ENCODE results near the gene LARP4B. TPM values are rescaled to one million over a fixed set of nuclear protein-coding genes. Genes with fewer than 3 reads are reported as not detected.
A peak's percentile ranks its signal among the peaks of the same experiment; 100 is the strongest.

The LARP4B gene
- total and polyA plus RNA-seq, 7 donors = 16.6 to 88.3 (median 66.6) TPM

DNA sequence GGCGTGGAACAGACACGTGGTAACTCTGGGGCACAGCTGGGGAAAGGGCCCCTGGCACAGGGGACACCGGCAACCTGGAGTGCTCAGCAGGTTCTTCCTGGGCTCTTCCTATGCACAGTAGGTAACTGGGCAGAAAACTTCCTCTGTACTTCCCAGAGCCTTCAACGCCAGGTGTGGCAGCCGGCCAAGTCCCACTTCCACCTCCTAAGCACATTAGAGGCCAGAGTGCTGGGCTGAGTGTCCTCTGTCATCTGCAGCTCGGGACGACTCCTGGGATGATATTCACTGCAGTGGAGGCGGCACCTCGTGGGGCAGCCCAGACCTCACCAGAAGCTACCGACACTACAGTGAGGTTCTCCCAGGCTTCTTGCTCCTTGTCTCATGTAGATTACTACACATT lies 114.5 kb downstream of the LARP4B start:
- Histone ChIP-seq H3K27me3 (ENCODE audit: insufficient read depth in 3 of 3, low read length in 2 of 3) (no peaks in the 10 kb centered on the region), H3K36me3 (ENCODE audit: insufficient read depth in 1 of 2, low read depth in 1 of 2) (peaks cover 0 to 97% of the 10 kb centered on the region in 2 donors), H3K9me3 (no peaks in the 10 kb centered on the region), H3K27ac (peak overlapping the region; percentile 37), H3K4me3 (no peak overlapping the region), H3K4me1 (peaks cover 20% of the 10 kb centered on the region)
- intact Hi-C loops (cut with DNase I) = no loop called here
- DNase-seq (no peak), ATAC-seq (no peak)
- 76 to 88% (median 83%) methylated on average over 10 of the region's 10 CpGs for WGBS, 3 donors
- TF ChIP-seq, protein P1, sequence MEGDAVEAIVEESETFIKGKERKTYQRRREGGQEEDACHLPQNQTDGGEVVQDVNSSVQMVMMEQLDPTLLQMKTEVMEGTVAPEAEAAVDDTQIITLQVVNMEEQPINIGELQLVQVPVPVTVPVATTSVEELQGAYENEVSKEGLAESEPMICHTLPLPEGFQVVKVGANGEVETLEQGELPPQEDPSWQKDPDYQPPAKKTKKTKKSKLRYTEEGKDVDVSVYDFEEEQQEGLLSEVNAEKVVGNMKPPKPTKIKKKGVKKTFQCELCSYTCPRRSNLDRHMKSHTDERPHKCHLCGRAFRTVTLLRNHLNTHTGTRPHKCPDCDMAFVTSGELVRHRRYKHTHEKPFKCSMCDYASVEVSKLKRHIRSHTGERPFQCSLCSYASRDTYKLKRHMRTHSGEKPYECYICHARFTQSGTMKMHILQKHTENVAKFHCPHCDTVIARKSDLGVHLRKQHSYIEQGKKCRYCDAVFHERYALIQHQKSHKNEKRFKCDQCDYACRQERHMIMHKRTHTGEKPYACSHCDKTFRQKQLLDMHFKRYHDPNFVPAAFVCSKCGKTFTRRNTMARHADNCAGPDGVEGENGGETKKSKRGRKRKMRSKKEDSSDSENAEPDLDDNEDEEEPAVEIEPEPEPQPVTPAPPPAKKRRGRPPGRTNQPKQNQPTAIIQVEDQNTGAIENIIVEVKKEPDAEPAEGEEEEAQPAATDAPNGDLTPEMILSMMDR (IDR thresholded peaks at IDR 0.05) = no peak

DNA sequence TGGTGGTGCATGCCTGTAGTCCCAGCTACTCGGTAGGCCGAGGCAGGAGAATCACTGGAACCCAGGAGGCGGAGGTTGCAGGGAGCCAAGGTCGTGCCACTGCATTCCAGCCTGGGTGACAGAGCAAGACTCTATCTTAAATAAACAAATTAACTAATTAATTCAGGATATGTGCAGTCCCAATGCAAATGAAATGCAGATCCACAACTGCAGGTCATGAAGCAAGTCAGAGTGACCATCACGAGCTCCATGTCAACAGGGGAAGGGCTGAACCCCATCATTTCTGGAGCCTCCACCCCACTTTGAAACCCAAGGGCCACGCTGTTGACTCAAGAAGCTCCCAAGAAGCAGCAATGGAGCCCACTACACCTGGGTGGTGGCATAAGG lies 115.4 kb downstream of the LARP4B start:
- no peaks in the 10 kb centered on the region for H3K27me3 ChIP-seq (ENCODE audit: insufficient read depth in 3 of 3, low read length in 2 of 3)
- peaks cover 20% of the 10 kb centered on the region for H3K4me1 ChIP-seq
- no peak for ATAC-seq
- H3K27ac ChIP-seq = no peak overlapping the region
- DNase-seq = no peak
- H3K9me3 ChIP-seq = no peaks in the 10 kb centered on the region
- TF ChIP-seq, protein P1 (IDR thresholded peaks at IDR 0.05) = no peak
- H3K4me3 ChIP-seq = no peak overlapping the region
- H3K36me3 ChIP-seq (ENCODE audit: insufficient read depth in 1 of 2, low read depth in 1 of 2) = peaks cover 0 to 99% of the 10 kb centered on the region in 2 donors
- intact Hi-C loops (cut with DNase I) = no loop called here
- 93 to 96% (median 94%) methylated on average over 6 of the region's 6 CpGs for WGBS, 3 donors

DNA sequence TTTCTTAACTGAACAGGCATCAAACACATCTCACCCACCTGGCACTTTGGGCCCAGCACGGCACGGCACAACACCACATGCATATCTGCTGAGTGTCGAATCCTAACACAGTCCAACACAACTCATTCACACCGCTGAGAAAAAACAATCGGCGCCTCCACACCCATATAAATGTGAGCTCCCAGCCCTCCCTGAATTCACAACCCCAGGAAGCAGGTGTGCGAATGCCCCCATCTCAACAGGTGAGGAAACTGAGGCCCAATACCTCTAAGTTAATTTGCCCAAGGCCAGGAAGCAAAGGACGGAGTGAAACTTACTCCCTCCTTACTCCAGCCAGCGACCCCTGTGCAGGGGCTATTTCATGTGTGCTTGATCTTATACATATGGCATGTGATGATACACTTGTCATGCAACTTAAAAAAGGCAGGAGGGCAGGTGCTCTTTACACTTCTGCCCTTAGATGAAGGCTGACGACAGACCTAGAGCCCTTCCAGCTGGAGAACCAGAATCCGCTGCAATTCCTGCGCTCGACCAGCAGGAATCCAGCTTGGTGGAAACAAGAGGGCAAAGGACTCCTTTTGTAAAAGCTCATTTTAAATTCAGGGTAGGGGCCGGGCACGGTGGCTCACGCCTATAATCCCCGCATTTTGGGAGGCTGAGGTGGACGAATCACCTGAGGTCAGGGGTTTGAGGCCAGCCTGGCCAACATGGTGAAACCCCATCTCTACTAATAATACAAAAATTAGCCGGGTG lies 116.0 kb downstream of the LARP4B start:
- intact Hi-C loops (cut with DNase I) = no loop called here
- no peaks in the 10 kb centered on the region for H3K27me3 ChIP-seq (ENCODE audit: insufficient read depth in 3 of 3, low read length in 2 of 3)
- H3K36me3 ChIP-seq (ENCODE audit: insufficient read depth in 1 of 2, low read depth in 1 of 2) = peaks cover 0 to 98% of the 10 kb centered on the region in 2 donors
- DNase-seq (no peak), ATAC-seq (no peak)
- WGBS, 3 donors = 93 to 96% (median 94%) methylated on average over 19 of the region's 19 CpGs
- no peak overlapping the region for H3K27ac ChIP-seq
- H3K9me3 ChIP-seq = no peaks in the 10 kb centered on the region
- TF ChIP-seq, protein P1 (IDR thresholded peaks at IDR 0.05) = no peak
- no peak overlapping the region for H3K4me3 ChIP-seq
- H3K4me1 ChIP-seq = peaks cover 20% of the 10 kb centered on the region

DNA sequence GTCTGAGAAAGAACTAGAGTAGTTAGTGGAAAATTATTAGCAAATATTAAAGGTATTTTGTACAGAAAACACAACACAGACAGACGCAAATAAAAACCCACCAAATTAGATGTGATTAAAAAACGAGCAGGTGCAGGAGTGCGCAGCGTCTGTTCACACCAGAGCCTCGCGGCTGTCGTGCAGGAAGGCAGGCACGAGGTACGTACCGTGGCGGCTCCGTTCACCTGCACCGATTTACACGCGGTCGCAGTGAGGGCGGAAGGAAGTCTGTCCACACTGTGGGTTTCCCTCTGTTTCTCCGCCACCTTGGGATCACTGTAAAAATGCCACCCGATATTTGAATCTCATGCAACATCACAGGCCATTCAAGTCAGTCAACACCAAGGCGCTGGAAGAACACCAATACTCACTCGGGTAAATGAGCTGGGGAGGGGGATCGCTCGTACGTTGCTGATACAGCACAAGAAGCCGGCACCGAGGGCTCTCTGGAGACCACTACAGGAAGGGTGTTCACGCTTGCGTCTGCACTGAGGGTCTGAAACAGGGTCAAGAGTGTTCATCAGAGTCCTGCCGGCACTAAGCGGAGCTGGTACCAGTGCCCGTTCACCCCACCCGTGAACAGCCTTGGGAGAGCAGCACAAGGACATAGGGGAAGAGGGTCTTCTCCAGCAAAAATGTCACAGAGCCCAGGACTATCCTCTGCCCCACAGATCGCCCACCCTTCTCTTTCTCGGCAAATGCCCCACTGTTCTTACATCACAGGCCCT lies 116.8 kb downstream of the LARP4B start:
- intact Hi-C loops (cut with DNase I) = no loop called here
- 94 to 95% (median 95%) methylated on average over 34 of the region's 34 CpGs for WGBS, 3 donors
- Histone ChIP-seq H3K36me3 (ENCODE audit: insufficient read depth in 1 of 2, low read depth in 1 of 2) (peaks cover 0 to 95% of the 10 kb centered on the region in 2 donors), H3K27ac (no peak overlapping the region), H3K4me3 (no peak overlapping the region), H3K27me3 (ENCODE audit: insufficient read depth in 3 of 3, low read length in 2 of 3) (no peaks in the 10 kb centered on the region), H3K9me3 (no peaks in the 10 kb centered on the region), H3K4me1 (peaks cover 20% of the 10 kb centered on the region)
- TF ChIP-seq, protein P1 (IDR thresholded peaks at IDR 0.05) = no peak
- ATAC-seq (no peak), DNase-seq (no peak)
